ENCODE measurements around the gene KRTAP3-2.

The KRTAP3-2 gene

GRCh38 chr17:41010441-41010840 lies 10.7 kb upstream of the KRTAP3-2 start:
- no peak for DNase-seq (ENCODE audit: low read depth)

GRCh38 chr17:41009936-41010335 lies 10.2 kb upstream of the KRTAP3-2 start:
- no peak for DNase-seq (ENCODE audit: low read depth)

GRCh38 chr17:41009301-41009760 lies 9.6 kb upstream of the KRTAP3-2 start:
- no peak for DNase-seq (ENCODE audit: low read depth)

GRCh38 chr17:41008811-41009210 lies 9.1 kb upstream of the KRTAP3-2 start, which contains the start of gene KRTAP3-1:
Gene KRTAP3-1 (minus strand): TSS chr17:41009128. CDS start chr17:41009074, 54 bp downstream.
- no peak for DNase-seq (ENCODE audit: low read depth)

- DNase-seq (ENCODE audit: low read depth), result no peak
Measured at GRCh38 chr17:41004397-41004796, 4.7 kb upstream of the KRTAP3-2 start.

GRCh38 chr17:41003926-41004325 lies 4.2 kb upstream of the KRTAP3-2 start:
- DNase-seq (ENCODE audit: low read depth), result no peak

- no peak for DNase-seq (ENCODE audit: low read depth)
Measured at GRCh38 chr17:41002814-41003213, 3.1 kb upstream of the KRTAP3-2 start.

- DNase-seq (ENCODE audit: low read depth), result no peak
Measured at GRCh38 chr17:41001795-41002194, 2.1 kb upstream of the KRTAP3-2 start.

GRCh38 chr17:40997361-40997760 lies 2.3 kb downstream of the KRTAP3-2 start:
- no peak for DNase-seq (ENCODE audit: low read depth)

GRCh38 chr17:40996829-40997228 lies 2.9 kb downstream of the KRTAP3-2 start:
- no peak for DNase-seq (ENCODE audit: low read depth)

- DNase-seq (ENCODE audit: low read depth), result no peak
Measured at GRCh38 chr17:40995116-40995515, 4.6 kb downstream of the KRTAP3-2 start.

GRCh38 chr17:40993839-40994238 lies 5.9 kb downstream of the KRTAP3-2 start, which contains the start of gene KRTAP3-3:
Gene KRTAP3-3 (minus strand): TSS chr17:40994164. CDS start chr17:40994097, 67 bp downstream.
- DNase-seq (ENCODE audit: low read depth), result no peak

- no peak for DNase-seq (ENCODE audit: low read depth)
Measured at GRCh38 chr17:40993084-40993483, 6.6 kb downstream of the KRTAP3-2 start.

- DNase-seq (ENCODE audit: low read depth), result no peak
Measured at GRCh38 chr17:40992666-40993065, 7.0 kb downstream of the KRTAP3-2 start.

- no peak for DNase-seq (ENCODE audit: low read depth)
Measured at GRCh38 chr17:40986920-40987319, 12.8 kb downstream of the KRTAP3-2 start.

- DNase-seq (ENCODE audit: low read depth), result no peak
Measured at GRCh38 chr17:40984226-40984625, 15.5 kb downstream of the KRTAP3-2 start, which contains the start of gene KRT40. Gene KRT40 (minus strand): TSS chr17:40984326. CDS start chr17:40984273, 53 bp downstream.

- no peak for DNase-seq (ENCODE audit: low read depth)
Measured at GRCh38 chr17:40981115-40981514, 18.6 kb downstream of the KRTAP3-2 start.

GRCh38 chr17:40980596-40980995 lies 19.1 kb downstream of the KRTAP3-2 start:
- DNase-seq (ENCODE audit: low read depth), result no peak

GRCh38 chr17:40980117-40980516 lies 19.6 kb downstream of the KRTAP3-2 start:
- no peak for DNase-seq (ENCODE audit: low read depth)

GRCh38 chr17:40978575-40979151 lies 21.0 kb downstream of the KRTAP3-2 start:
- no peak for DNase-seq (ENCODE audit: low read depth)

- DNase-seq (ENCODE audit: low read depth), result no peak
Measured at GRCh38 chr17:40975516-40975915, 24.2 kb downstream of the KRTAP3-2 start.

- DNase-seq (ENCODE audit: low read depth), result no peak
Measured at GRCh38 chr17:40974366-40974765, 25.3 kb downstream of the KRTAP3-2 start.

GRCh38 chr17:40967582-40967981 lies 32.1 kb downstream of the KRTAP3-2 start:
- no peak for DNase-seq (ENCODE audit: low read depth)

- DNase-seq (ENCODE audit: low read depth), result no peak
Measured at GRCh38 chr17:40966848-40967247, 32.9 kb downstream of the KRTAP3-2 start, which contains the start of gene KRT39. Gene KRT39 (minus strand): TSS chr17:40966948. CDS start chr17:40966856, 92 bp downstream.

All from stimulated activated CD4-positive, alpha-beta T cell treated with anti-CD3 and anti-CD28 coated beads, Interleukin-2, amount 100 ng/mL, for 4 hours (primary cell).